ENCODE measurements around the gene ITFG2. TPM values are rescaled to one million over a fixed set of nuclear protein-coding genes. Genes with fewer than 3 reads are reported as not detected.
"Not testable (repeated sequence)": the region's sequence is repeated elsewhere in the genome, so short reads cannot be mapped to it uniquely, and the experiment has no call there.

ITFG2 gene
- total RNA-seq, 1 donor = 19.1 TPM

DNA sequence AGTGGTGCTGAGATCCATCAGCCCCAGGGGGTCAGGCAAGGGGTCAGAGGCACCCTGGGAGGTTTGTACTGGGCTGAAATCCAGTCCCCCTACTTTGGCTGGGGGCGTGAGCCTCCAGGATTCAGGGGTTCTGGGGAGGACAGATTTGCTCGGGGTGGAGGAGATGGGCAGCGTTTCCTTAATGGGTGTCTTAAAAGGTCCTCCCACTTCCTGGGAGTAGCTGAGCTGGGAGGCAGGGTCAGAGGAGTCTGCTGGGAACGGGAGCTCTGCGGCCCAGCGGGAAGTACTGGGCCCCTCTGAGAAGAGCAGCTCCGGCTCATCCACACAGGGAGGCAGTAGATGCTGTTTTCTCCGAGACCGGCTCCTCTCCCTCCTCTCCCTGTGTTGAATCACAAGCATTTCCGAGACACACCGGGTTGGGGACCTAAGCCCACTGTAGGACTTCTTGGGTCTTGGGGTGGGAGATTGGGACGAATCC lies 46.5 kb downstream of the ITFG2 start:
- no peak overlapping the region for H3K4me3 ChIP-seq (ENCODE audit: low read depth, low read length)
- DNase-seq (ENCODE audit: low read depth) = no peak
- no peak for TF ChIP-seq CTCF (IDR thresholded peaks at IDR 0.05; ENCODE audit: insufficient read depth, low read length)

DNA sequence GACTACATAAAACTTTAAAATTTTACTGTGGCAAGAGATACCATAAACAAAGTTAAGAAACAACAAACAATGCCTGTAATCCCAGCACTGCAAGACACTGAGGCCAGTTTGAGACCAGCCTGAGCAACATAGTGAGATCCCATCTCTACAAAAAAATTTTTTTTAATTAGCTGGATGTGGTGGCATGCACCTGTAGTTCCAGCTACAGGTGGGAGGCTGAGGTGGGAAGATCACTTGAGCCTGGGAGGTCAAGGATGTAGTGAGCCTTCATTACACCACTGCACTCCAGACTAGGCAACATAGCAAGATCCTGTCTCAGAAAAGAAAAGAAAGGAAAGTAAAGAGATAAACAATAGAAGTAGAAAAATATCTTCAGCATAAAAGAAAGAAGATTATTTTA lies 47.7 kb downstream of the ITFG2 start:
- no peak for TF ChIP-seq CTCF (IDR thresholded peaks at IDR 0.05; ENCODE audit: insufficient read depth, low read length)

DNA sequence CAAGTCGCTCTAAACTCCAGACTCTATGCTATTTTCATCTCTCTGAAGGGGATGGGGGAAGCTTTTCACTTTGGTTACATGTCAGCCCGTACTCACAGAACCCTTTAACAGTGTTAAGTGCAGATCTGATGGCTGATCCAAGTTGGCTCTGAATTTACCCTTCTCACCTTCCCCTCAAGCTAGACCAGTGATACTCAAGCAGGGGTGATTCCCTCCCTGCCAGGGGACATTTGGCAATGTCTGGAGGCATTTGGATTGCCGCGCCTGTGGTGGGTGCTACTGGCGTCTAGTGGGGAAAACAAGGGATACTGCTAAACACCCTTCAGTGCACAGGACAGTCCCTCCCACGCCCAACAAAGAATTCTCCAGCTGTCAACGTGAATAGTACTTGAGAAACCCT lies 50.4 kb downstream of the ITFG2 start:
- no peak for TF ChIP-seq CTCF (IDR thresholded peaks at IDR 0.05; ENCODE audit: insufficient read depth, low read length)
- H3K4me3 ChIP-seq (ENCODE audit: low read depth, low read length) = no peak overlapping the region
- no peak for DNase-seq (ENCODE audit: low read depth)

More for the DNA sequence above, 47.7 kb downstream of the ITFG2 start:
- DNase-seq (ENCODE audit: low read depth) = no peak
- no peak overlapping the region for H3K4me3 ChIP-seq (ENCODE audit: low read depth, low read length)

DNA sequence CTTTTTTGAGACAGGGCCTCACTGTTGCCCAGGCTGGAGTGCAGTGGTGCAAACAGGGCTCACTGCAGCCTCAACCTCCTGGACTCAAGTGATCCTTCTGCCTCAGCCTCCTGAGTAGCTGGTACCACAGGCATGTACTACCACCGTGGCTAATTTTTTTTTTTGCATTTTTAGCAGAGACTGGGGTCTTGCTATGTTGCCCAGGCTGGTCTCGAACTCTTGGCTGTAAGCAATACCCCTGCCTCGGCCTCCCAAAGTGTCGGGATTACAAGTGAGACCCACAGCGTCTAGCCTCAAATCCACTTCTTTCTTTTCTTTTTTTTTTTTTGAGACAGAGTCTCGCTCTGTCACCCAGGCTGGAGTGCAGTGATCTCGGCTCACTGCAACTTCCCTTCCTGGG lies 50.9 kb downstream of the ITFG2 start:
- not testable (repeated sequence) for DNase-seq (ENCODE audit: low read depth); H3K4me3 ChIP-seq (ENCODE audit: low read depth, low read length)

DNA sequence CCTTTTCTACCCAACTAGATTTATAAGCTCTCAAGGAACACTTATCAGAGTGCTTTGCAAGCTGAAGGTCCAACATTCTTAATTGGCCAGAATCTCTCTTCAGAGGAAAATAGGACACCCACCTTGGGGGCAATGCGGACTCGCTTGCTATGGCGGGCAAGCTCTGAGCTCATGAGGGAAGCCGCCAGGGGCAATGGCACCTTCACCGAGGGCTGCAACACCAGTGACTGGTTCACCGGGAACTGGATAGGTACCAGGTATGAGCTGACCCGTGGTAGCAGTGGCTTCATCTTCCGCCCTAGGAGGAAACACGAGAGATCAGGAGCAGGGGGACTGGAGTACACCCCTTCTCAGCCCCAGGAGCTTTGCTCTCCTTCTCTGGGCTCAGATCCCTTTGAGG lies 51.7 kb downstream of the ITFG2 start:
- TF ChIP-seq CTCF (IDR thresholded peaks at IDR 0.05; ENCODE audit: insufficient read depth, low read length) = no peak
- no peak for DNase-seq (ENCODE audit: low read depth)

DNA sequence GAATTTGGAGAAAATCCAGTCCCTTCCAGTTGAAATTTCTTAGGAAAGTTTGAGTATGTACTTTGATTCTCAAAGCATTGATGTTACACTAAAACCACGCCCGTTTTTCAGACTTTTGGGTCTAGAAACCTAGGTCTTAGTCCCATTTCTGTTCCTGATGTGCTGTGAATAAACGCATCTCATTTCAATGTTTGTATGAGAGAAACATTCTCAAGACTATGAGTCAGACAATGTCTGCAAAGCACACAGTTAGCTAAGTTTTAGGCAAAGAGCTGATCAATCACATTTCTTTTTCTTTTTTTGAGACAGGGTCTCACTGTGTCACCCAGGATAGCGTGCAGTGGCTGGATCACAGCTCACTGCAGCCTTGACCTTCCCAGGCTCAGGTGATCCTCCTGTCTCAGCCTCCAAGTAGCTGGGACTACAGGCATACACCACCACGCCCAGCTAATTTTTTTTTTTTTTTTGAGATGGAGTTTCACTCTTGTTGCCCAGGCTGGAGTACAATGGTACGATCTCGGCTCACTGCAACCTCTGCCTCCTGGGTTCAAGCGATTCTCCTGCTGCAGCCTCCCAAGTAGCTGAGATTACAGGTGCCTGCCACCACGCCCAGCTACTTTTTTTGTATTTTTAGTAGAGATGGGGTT lies 56.6 kb downstream of the ITFG2 start:
- not testable (repeated sequence) for H3K4me3 ChIP-seq (ENCODE audit: low read depth, low read length)
- DNase-seq (ENCODE audit: low read depth) = peak; percentile 14

More for the DNA sequence above, 51.7 kb downstream of the ITFG2 start:
- no peak overlapping the region for H3K4me3 ChIP-seq (ENCODE audit: low read depth, low read length)

Other genes with a start within 250 kb of the ITFG2 start
- gene FKBP4, start 17.7 kb upstream of the ITFG2 start, total RNA-seq (ENCODE audit: low replicate concordance) = 20.9 and 65.5 TPM in 2 replicates
- not detected in 2 replicates for gene NRIP2, start 22.4 kb downstream of the ITFG2 start, total RNA-seq (ENCODE audit: low replicate concordance)
- not detected in 2 replicates for gene TEX52, start 44.4 kb downstream of the ITFG2 start, total RNA-seq (ENCODE audit: low replicate concordance)
- gene FOXM1, start 64.5 kb downstream of the ITFG2 start, total RNA-seq (ENCODE audit: low replicate concordance) = 1.4 and 19.3 TPM in 2 replicates
- gene RHNO1, start 64.6 kb downstream of the ITFG2 start, total RNA-seq (ENCODE audit: low replicate concordance) = 6.4 and 41.4 TPM in 2 replicates
- gene TULP3, start 78.2 kb downstream of the ITFG2 start, total RNA-seq (ENCODE audit: low replicate concordance) = 33.3 and 56.6 TPM in 2 replicates
- 14.6 and 18.9 TPM in 2 replicates for gene TEAD4, start 146.7 kb downstream of the ITFG2 start, total RNA-seq (ENCODE audit: low replicate concordance)